Endothelial cell of umbilical vein (primary cell): ENCODE measurements around the gene GPR162.

Source experiments
- EZH2 ChIP-seq: IDR thresholded peaks from 2 replicates; pipeline ENCODE4 v1.6.1; 2012; ENCODE audit warnings: borderline replicate concordance, low read depth, mild to moderate bottlenecking, moderate library complexity, low read length, inconsistent platforms; ENCODE audit not compliant: severe bottlenecking
- JUN ChIP-seq: IDR thresholded peaks from 2 replicates; pipeline ENCODE4 v1.6.1; 2011; ENCODE audit warnings: borderline replicate concordance, low read depth; ENCODE audit not compliant: insufficient read length, insufficient read depth
- POLR2A ChIP-seq: IDR thresholded peaks from 2 replicates; pipeline ENCODE4 v1.6.1; 2012; ENCODE audit warnings: low read depth, mild to moderate bottlenecking, control low read depth, low read length
- POLR2AphosphoS5 ChIP-seq: IDR thresholded peaks from 2 replicates; pipeline ENCODE4 v1.6.1; 2012; ENCODE audit warnings: low read depth, mild to moderate bottlenecking, control low read depth, low read length, moderate library complexity; ENCODE audit not compliant: insufficient read depth
- TF ChIP-seq, protein P1 (sequence below), 2 donors: IDR thresholded peaks; 1 replicate in 1 of 2; 2 replicates in 1 of 2; pipeline ENCODE4 v1.5.1; 2011; ENCODE audit warnings: low read length in 2 of 2, mild to moderate bottlenecking in 2 of 2, moderate library complexity in 2 of 2, control low read depth in 1 of 2, inconsistent platforms in 1 of 2, low read depth in 1 of 2; ENCODE audit not compliant: insufficient read depth in 1 of 2; ENCODE audit errors: extremely low read depth in 1 of 2
- TF ChIP-seq, protein P2 (sequence below): IDR thresholded peaks from 2 replicates; pipeline ENCODE4 v1.6.1; 2011; ENCODE audit not compliant: insufficient read depth, insufficient read length

DNA sequence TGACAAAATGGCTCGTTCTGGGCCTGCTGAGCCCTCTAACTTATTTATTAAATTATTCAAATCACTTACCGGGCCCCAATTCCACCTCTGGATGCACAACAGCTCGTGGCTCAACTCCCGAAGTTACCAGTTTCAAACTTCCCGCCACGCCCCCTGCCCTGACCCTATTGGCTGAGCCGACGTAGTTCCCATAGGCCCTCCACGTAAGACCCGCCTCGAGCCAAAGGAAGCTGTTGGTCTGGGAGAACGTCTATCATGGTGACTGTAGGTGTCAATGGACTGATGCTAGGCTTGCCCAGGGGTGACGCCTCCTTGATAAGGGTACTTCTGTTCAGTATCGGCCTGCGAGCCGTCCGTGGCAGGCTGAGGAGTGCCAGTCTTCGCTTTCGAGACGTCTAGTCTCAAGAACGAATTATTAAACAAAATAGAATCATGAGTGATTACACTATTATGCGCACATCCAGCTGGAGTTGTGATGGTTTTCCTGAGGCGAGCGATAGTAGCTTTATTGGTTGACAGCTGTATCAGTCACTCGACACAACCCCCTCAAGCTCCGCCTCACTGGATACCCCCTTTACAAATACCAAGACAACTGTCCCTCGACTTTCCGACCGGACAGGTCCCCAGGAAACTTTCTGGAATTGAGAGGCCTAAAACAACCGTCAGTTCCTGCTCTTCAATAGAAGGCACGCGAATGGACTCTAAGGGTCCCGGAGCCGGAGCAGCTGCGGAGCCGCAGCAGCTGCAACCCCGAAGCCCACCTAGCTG is 29.7 kb downstream of the GPR162 start, which contains the start of gene CDCA3:
- TF ChIP-seq, protein P1, sequence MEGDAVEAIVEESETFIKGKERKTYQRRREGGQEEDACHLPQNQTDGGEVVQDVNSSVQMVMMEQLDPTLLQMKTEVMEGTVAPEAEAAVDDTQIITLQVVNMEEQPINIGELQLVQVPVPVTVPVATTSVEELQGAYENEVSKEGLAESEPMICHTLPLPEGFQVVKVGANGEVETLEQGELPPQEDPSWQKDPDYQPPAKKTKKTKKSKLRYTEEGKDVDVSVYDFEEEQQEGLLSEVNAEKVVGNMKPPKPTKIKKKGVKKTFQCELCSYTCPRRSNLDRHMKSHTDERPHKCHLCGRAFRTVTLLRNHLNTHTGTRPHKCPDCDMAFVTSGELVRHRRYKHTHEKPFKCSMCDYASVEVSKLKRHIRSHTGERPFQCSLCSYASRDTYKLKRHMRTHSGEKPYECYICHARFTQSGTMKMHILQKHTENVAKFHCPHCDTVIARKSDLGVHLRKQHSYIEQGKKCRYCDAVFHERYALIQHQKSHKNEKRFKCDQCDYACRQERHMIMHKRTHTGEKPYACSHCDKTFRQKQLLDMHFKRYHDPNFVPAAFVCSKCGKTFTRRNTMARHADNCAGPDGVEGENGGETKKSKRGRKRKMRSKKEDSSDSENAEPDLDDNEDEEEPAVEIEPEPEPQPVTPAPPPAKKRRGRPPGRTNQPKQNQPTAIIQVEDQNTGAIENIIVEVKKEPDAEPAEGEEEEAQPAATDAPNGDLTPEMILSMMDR (IDR thresholded peaks at IDR 0.05; ENCODE audit: extremely low read depth in 1 of 2, insufficient read depth in 1 of 2, low read depth in 1 of 2, low read length in 2 of 2): no peak
- TF ChIP-seq POLR2A (peak; percentile 82), JUN (no peak), POLR2AphosphoS5 (peak; percentile 70), EZH2 (no peak)
- TF ChIP-seq, protein P2, sequence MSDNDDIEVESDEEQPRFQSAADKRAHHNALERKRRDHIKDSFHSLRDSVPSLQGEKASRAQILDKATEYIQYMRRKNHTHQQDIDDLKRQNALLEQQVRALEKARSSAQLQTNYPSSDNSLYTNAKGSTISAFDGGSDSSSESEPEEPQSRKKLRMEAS: peak; percentile 37
